IMR-90 (cell line): ENCODE data around the gene MT1H. TPM values are rescaled to one million over a fixed set of nuclear protein-coding genes. Genes with fewer than 3 reads are reported as not detected.

Experiments used
- ATAC-seq: fragments of 200-7000 bp; cut with Tn5 transposase; 2 replicates; pipeline ENCODE4 v1.9.1; 2020; ENCODE audit warnings: low read depth, mild to moderate bottlenecking, moderate library complexity
- BruUV-seq: library from RNA; stranded (reverse); fragments of 400-500 nt; replicated peaks from 2 replicates; lab custom pipeline; 2021; lab: Mats Ljungman, UMichigan
- CTCF ChIA-PET: fragments of 300-600 bp; formaldehyde crosslinking; extraction: SDS; loops from one replicate; lab custom pipeline; 2021; ENCODE audit warnings: antibody characterized with exemption; lab: Yijun Ruan, JAX
- POLR2A ChIA-PET: fragments of 300-600 bp; sonication (Branson Sonifier 250); formaldehyde crosslinking; loops from one replicate; lab custom pipeline; 2022; ENCODE audit warnings: antibody characterized with exemption; ENCODE audit not compliant: unreplicated experiment; lab: Charles Lee
- DNase-seq: peaks from one replicate; pipeline ENCODE4 v3.0.0; 2013
- H2AFZ ChIP-seq: replicated peaks from 2 replicates; pipeline ENCODE3; 2013; ENCODE audit warnings: low read length, mild to moderate bottlenecking; ENCODE audit not compliant: poor library complexity
- H2AK5ac ChIP-seq: 2 replicates; pipeline ENCODE4 v1.6.1; 2013; ENCODE audit warnings: low read depth, low read length, inconsistent platforms
- H2AK9ac ChIP-seq: replicated peaks from 2 replicates; pipeline ENCODE3; 2013; ENCODE audit warnings: mild to moderate bottlenecking, low read depth, low read length, moderate library complexity; ENCODE audit not compliant: poor library complexity
- H2BK120ac ChIP-seq: 2 replicates; pipeline ENCODE4 v1.6.1; 2013; ENCODE audit warnings: low read depth, low read length, inconsistent platforms
- H2BK15ac ChIP-seq: 3 replicates; pipeline ENCODE4 v1.6.1; 2013; ENCODE audit warnings: low read depth, low read length, inconsistent platforms
- H2BK20ac ChIP-seq: 2 replicates; pipeline ENCODE4 v1.6.1; 2013; ENCODE audit warnings: low read depth, mild to moderate bottlenecking, inconsistent platforms, low read length, moderate library complexity
- H2BK5ac ChIP-seq: 2 replicates; pipeline ENCODE4 v1.6.1; 2013; ENCODE audit warnings: mild to moderate bottlenecking, low read depth, low read length, inconsistent platforms; ENCODE audit not compliant: poor library complexity, severe bottlenecking
- H3K14ac ChIP-seq: replicated peaks from 2 replicates; pipeline ENCODE4 v1.6.1; 2013; ENCODE audit warnings: low read depth, low read length, inconsistent platforms
- H3K18ac ChIP-seq: 2 replicates; pipeline ENCODE4 v1.6.1; 2013; ENCODE audit warnings: low read depth, low read length, control low read depth
- H3K23ac ChIP-seq: 2 replicates; pipeline ENCODE4 v1.6.1; 2013; ENCODE audit warnings: low read depth, low read length, inconsistent platforms
- H3K27ac ChIP-seq: 2 replicates; pipeline ENCODE4 v1.5.1; 2013; ENCODE audit warnings: mild to moderate bottlenecking, control low read depth, low read length; ENCODE audit not compliant: insufficient read depth
- H3K27me3 ChIP-seq: 2 replicates; pipeline ENCODE4 v1.6.1; 2013; ENCODE audit warnings: low read length; ENCODE audit not compliant: control insufficient read depth, insufficient read depth
- H3K36me3 ChIP-seq: 2 replicates; pipeline ENCODE4 v1.6.1; 2013; ENCODE audit warnings: low read length, mixed read lengths; ENCODE audit not compliant: control insufficient read depth, insufficient read depth
- H3K4ac ChIP-seq: 2 replicates; pipeline ENCODE4 v1.6.1; 2013; ENCODE audit warnings: low read depth, low read length, inconsistent platforms
- H3K4me1 ChIP-seq: 2 replicates; pipeline ENCODE4 v1.6.1; 2013; ENCODE audit warnings: low read length, mixed read lengths; ENCODE audit not compliant: control insufficient read depth, insufficient read depth
- H3K4me2 ChIP-seq: 2 replicates; pipeline ENCODE4 v1.6.1; 2013; ENCODE audit warnings: low read depth, mild to moderate bottlenecking, control low read depth, low read length, moderate library complexity
- H3K4me3 ChIP-seq: 2 replicates; pipeline ENCODE4 v1.5.1; 2013; ENCODE audit warnings: low read depth, mild to moderate bottlenecking, control low read depth, low read length, moderate library complexity; ENCODE audit not compliant: insufficient read depth
- H3K56ac ChIP-seq: 2 replicates; pipeline ENCODE4 v1.6.1; 2013; ENCODE audit warnings: low read length, inconsistent platforms; ENCODE audit not compliant: insufficient read depth; ENCODE audit errors: extremely low read depth
- H3K79me1 ChIP-seq, 2 experiments: 2 replicates each; pipeline ENCODE4 v1.6.1; 2013; ENCODE audit warnings: low read length in 2 of 2, inconsistent platforms in 1 of 2, low read depth in 1 of 2
- H3K9ac ChIP-seq: 2 replicates; pipeline ENCODE4 v1.6.1; 2013; ENCODE audit warnings: low read depth, low read length, control low read depth
- H3K9me1 ChIP-seq: 2 replicates; pipeline ENCODE4 v1.6.1; 2013; ENCODE audit warnings: low read length, inconsistent platforms; ENCODE audit not compliant: insufficient read depth
- H3K9me3 ChIP-seq: 2 replicates; pipeline ENCODE4 v1.6.1; 2013; ENCODE audit warnings: low read length; ENCODE audit not compliant: control insufficient read depth, insufficient read depth
- H4K20me1 ChIP-seq: 2 replicates; pipeline ENCODE4 v1.6.1; 2013; ENCODE audit warnings: low read length, inconsistent platforms; ENCODE audit not compliant: insufficient read depth
- H4K5ac ChIP-seq: 2 replicates; pipeline ENCODE4 v1.6.1; 2013; ENCODE audit warnings: mild to moderate bottlenecking, low read depth, low read length, control low read depth
- H4K8ac ChIP-seq, 2 experiments: 2 replicates each; pipeline ENCODE4 v1.6.1; 2013; ENCODE audit warnings: low read depth in 2 of 2, low read length in 2 of 2, control low read depth in 1 of 2, inconsistent platforms in 1 of 2
- H4K91ac ChIP-seq: 2 replicates; pipeline ENCODE4 v1.6.1; 2013; ENCODE audit warnings: low read depth, low read length, inconsistent platforms; ENCODE audit not compliant: insufficient read depth
- BHLHE40 ChIP-seq: fragments of 150-350 bp; IDR thresholded peaks from 2 replicates; pipeline ENCODE4 v1.6.1; 2016; ENCODE audit warnings: mild to moderate bottlenecking, low read depth, low read length
- CEBPB ChIP-seq: IDR thresholded peaks from 2 replicates; pipeline ENCODE4 v1.6.1; 2012; ENCODE audit warnings: low read depth, low read length, improper control_type of control experiment
- MAFK ChIP-seq: IDR thresholded peaks from 2 replicates; pipeline ENCODE4 v1.6.1; 2012; ENCODE audit warnings: low read depth, low read length, improper control_type of control experiment
- MAZ ChIP-seq: IDR thresholded peaks from 2 replicates; pipeline ENCODE4 v1.6.1; 2012; ENCODE audit warnings: low read depth, mild to moderate bottlenecking, low read length, improper control_type of control experiment, moderate library complexity, borderline replicate concordance
- MXI1 ChIP-seq: IDR thresholded peaks from 2 replicates; pipeline ENCODE4 v1.6.1; 2012; ENCODE audit warnings: low read depth, mild to moderate bottlenecking, low read length, moderate library complexity, borderline replicate concordance
- RCOR1 ChIP-seq: IDR thresholded peaks from 2 replicates; pipeline ENCODE4 v1.6.1; 2012; ENCODE audit warnings: mild to moderate bottlenecking, low read length, improper control_type of control experiment; ENCODE audit not compliant: insufficient replicate concordance
- RFX5 ChIP-seq: IDR thresholded peaks from 2 replicates; pipeline ENCODE4 v1.8.0; 2012; ENCODE audit warnings: low read depth, mild to moderate bottlenecking, low read length, moderate library complexity
- WGBS, 2 experiments: methylation state at CpG; one replicate each; pipeline versions ENCODE4 v1.1.5 to v1.1.7; 2013; ENCODE audit warnings: missing lambda C conversion rate in 2 of 2; ENCODE audit not compliant: insufficient read length in 1 of 2; ENCODE audit errors: extremely low coverage in 2 of 2; 5-methylcytosine and 5-hydroxymethylcytosine counted together
- dilution Hi-C: fragments of 300-500 bp; cut with HindIII; formaldehyde crosslinking; loops from one replicate; pipeline ENCODE4 v1.14.3; 2018; ENCODE audit warnings: low sequenced_read_pairs; ENCODE audit not compliant: unreplicated experiment
- in situ Hi-C: fragments of 300-500 bp; cut with MboI; formaldehyde crosslinking; loops from 3 replicates; pipeline ENCODE4 v1.14.3; 2019; ENCODE audit warnings: low sequenced_read_pairs, inconsistent platforms, mixed read lengths
- intact Hi-C: fragments of 100-400 bp; cut with micrococcal nuclease; formaldehyde crosslinking; loops from 2 replicates; pipeline ENCODE4 v1.10.0; 2022
- polyA plus RNA-seq, 3 experiments: library from polyadenylated mRNA; depleted of rRNA; stranded (reverse); fragments of >200 nt; gene quantifications; 2 replicates each; pipeline ENCODE4 v1.2.3, GENCODE V29; 2012; ENCODE audit warnings: low replicate concordance in 1 of 3
- total RNA-seq: library from RNA; depleted of rRNA; stranded (reverse); fragments of >200 nt; gene quantifications from 2 replicates; pipeline ENCODE4 v1.2.3, GENCODE V29; 2012
- TF ChIP-seq, protein P1 (sequence below): fragments of 150-350 bp; IDR thresholded peaks from 2 replicates; pipeline ENCODE4 v1.6.1; 2016; ENCODE audit warnings: low read depth, mild to moderate bottlenecking, low read length, moderate library complexity, borderline replicate concordance

Gene MT1H
- total and polyA plus RNA-seq, 2 of the 4 experiments (the other 2 are of a cell fraction), result not detected

DNA sequence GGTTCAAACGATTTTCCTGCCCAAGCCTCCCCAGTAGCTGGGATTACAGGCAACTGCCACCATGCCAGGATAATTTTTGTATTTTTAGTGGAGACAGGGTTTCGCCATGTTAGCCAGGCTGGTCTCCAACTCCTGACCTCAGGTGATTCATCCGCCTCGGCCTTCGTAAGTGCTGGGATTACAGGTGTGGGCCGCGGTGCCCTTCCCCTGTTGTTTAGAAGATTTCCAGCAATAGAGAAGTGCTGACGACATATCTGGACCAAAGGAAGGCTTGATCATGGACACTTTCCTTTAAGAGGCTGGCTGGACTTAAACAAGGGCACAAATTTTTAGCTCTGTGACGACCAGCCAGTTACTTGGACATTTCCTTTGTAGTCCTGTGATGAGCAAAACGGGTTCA lies 38.4 kb upstream of the MT1H start:
- Histone ChIP-seq H3K14ac (no peak overlapping the region), H3K4me3 (no peak overlapping the region), H3K18ac (no peak overlapping the region), H3K36me3 (no peaks in the 10 kb centered on the region), H3K4ac (no peak overlapping the region), H3K27ac (no peak overlapping the region), H2BK20ac (no peak overlapping the region), H2BK5ac (no peak overlapping the region), H3K9me1 (no peaks in the 10 kb centered on the region), H3K4me1 (peaks cover 7% of the 10 kb centered on the region), H3K23ac (no peak overlapping the region), H4K20me1 (no peaks in the 10 kb centered on the region), H4K8ac (no peak overlapping the region), H4K91ac (no peak overlapping the region), H3K56ac (no peak overlapping the region), H3K9me3 (peaks cover 2% of the 10 kb centered on the region; the same call in 1 of the 2 replicates), H2BK120ac (no peak overlapping the region), H3K4me2 (no peak overlapping the region), H2BK15ac (no peak overlapping the region), H2AK5ac (no peak overlapping the region), H4K5ac (no peak overlapping the region), H3K9ac (no peak overlapping the region), H3K27me3 (peaks cover 50% of the 10 kb centered on the region), H2AK9ac (no peak overlapping the region), H2AFZ (no peak overlapping the region), H3K79me1 (peaks cover 0 to under 1% of the 10 kb centered on the region in 2 experiments; a peak in 1 of 4 replicates)
- dilution Hi-C loops, result no loop called here
- ChIA-PET POLR2A (no interaction called here), CTCF (no interaction called here)
- no peak for ATAC-seq
- TF ChIP-seq RFX5 (no peak), CEBPB (no peak), MAZ (no peak), BHLHE40 (no peak), RCOR1 (no peak), MXI1 (no peak), MAFK (no peak)
- TF ChIP-seq, protein P1, sequence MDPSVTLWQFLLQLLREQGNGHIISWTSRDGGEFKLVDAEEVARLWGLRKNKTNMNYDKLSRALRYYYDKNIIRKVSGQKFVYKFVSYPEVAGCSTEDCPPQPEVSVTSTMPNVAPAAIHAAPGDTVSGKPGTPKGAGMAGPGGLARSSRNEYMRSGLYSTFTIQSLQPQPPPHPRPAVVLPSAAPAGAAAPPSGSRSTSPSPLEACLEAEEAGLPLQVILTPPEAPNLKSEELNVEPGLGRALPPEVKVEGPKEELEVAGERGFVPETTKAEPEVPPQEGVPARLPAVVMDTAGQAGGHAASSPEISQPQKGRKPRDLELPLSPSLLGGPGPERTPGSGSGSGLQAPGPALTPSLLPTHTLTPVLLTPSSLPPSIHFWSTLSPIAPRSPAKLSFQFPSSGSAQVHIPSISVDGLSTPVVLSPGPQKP, result no peak
- no peak for DNase-seq
- intact Hi-C loops, result no loop called here
- BruUV-seq, result no TSS peak
- 91% methylated on average over 4 of the region's 10 CpGs; no CpG with 5 or more reads in 1 of the 2 experiments for WGBS, 2 experiments
- in situ Hi-C loops, result no loop called here
